HepG2 (cell line): ENCODE results near the gene PANX1. TPM values are rescaled to one million over a fixed set of nuclear protein-coding genes. Genes with fewer than 3 reads are reported as not detected.

Experiments
- ATAC-seq: fragments of 200-7000 bp; cut with Tn5 transposase; 3 replicates; pipeline ENCODE4 v1.9.1; 2020; ENCODE audit warnings: mild to moderate bottlenecking, moderate library complexity
- BruUV-seq: library from RNA; stranded (reverse); fragments of 400-500 nt; replicated peaks from 2 replicates; lab custom pipeline; 2021; lab: Mats Ljungman, UMichigan
- CTCF ChIA-PET: fragments of 300-600 bp; formaldehyde crosslinking; extraction: SDS; loops from one replicate; lab custom pipeline; 2021; ENCODE audit warnings: low total read pairs, inconsistent platforms, low intra/inter-chr PET ratio; lab: Yijun Ruan, JAX
- POLR2A ChIA-PET: fragments of 350-600 bp; sonication (Branson Sonifier 250); formaldehyde crosslinking; loops from one replicate; lab custom pipeline; 2020; ENCODE audit warnings: antibody characterized with exemption, inconsistent platforms; lab: Yijun Ruan, JAX
- DNase-seq: peaks from one replicate; pipeline ENCODE4 v3.0.0-alpha.2; 2015; ENCODE audit warnings: low spot score
- FAIRE-seq: peaks from 3 replicates; lab custom pipeline; 2011; peaks lifted over from hg19 to GRCh38; lab: Jason Lieb, UNC
- H2AFZ ChIP-seq: one replicate; pipeline ENCODE4 v1.6.1; 2011; ENCODE audit warnings: low read length, inconsistent platforms
- H3K27ac ChIP-seq: fragments of 300-600 bp; 3 replicates; pipeline ENCODE4 v1.8.0; 2011; ENCODE audit warnings: mixed run types, mild to moderate bottlenecking, mixed read lengths, low read length, inconsistent platforms; ENCODE audit not compliant: insufficient read depth; ENCODE audit errors: extremely low read length
- H3K27me3 ChIP-seq, 2 experiments: fragments of 200-600 bp in 1 of 2; 2 replicates in 1 of 2; 3 replicates in 1 of 2; pipeline versions ENCODE4 v1.6.0 to v1.8.0; 2011; ENCODE audit warnings: low read length in 2 of 2, mild to moderate bottlenecking in 2 of 2, moderate library complexity in 2 of 2, inconsistent platforms in 1 of 2; ENCODE audit not compliant: insufficient read depth in 2 of 2, control insufficient read depth in 1 of 2
- H3K36me3 ChIP-seq, 2 experiments: fragments of 200-600 bp in 1 of 2; replicated peaks in 1 of 2; 2 replicates in 1 of 2; 3 replicates in 1 of 2; pipeline versions ENCODE4 v1.5.1 to v1.8.0; 2011; ENCODE audit warnings: low read length in 2 of 2, inconsistent platforms in 1 of 2; ENCODE audit not compliant: insufficient read depth in 2 of 2, control insufficient read depth in 1 of 2
- H3K4me1 ChIP-seq: 2 replicates; pipeline ENCODE4 v1.5.1; 2012; ENCODE audit warnings: low read length, inconsistent platforms; ENCODE audit not compliant: insufficient read depth
- H3K4me2 ChIP-seq: 2 replicates; pipeline ENCODE4 v1.6.0; 2011; ENCODE audit warnings: low read depth, low read length, inconsistent platforms
- H3K4me3 ChIP-seq, 3 experiments: fragments of 200-600 bp in 1 of 3; sonication (generic), shearing (Covaris generic) in 1 of 3; replicated peaks in 1 of 3; 2 replicates each; pipeline ENCODE4 v1.5.1; 2011 to 2016; ENCODE audit warnings: low read length in 3 of 3, inconsistent platforms in 2 of 3, low read depth in 2 of 3, mild to moderate bottlenecking in 2 of 3, control low read depth in 1 of 3, mixed read lengths in 1 of 3; ENCODE audit not compliant: insufficient read depth in 1 of 3
- H3K79me2 ChIP-seq: one replicate; pipeline ENCODE4 v1.6.1; 2011; ENCODE audit warnings: low read length, inconsistent platforms; ENCODE audit not compliant: insufficient read depth
- H3K9ac ChIP-seq: 2 replicates; pipeline ENCODE4 v1.6.0; 2011; ENCODE audit warnings: mild to moderate bottlenecking, low read depth, low read length, inconsistent platforms; ENCODE audit not compliant: insufficient read depth
- H3K9me3 ChIP-seq: 2 replicates; pipeline ENCODE4 v1.5.1; 2012; ENCODE audit warnings: mild to moderate bottlenecking, low read length
- H4K20me1 ChIP-seq: 2 replicates; pipeline ENCODE4 v1.6.0; 2011; ENCODE audit warnings: inconsistent platforms, mild to moderate bottlenecking, low read length, moderate library complexity; ENCODE audit not compliant: insufficient read depth
- ATF7 ChIP-seq, 2 experiments: fragments of 450-650 bp in 1 of 2; sonication (generic) in 1 of 2; formaldehyde crosslinking in 1 of 2; IDR thresholded peaks; 2 replicates each; pipeline versions ENCODE4 v1.4.0 to v1.6.1; 2016 to 2020; ENCODE audit warnings: antibody characterized with exemption in 1 of 2, mild to moderate bottlenecking in 1 of 2, missing genetic modification reagents in 1 of 2
- CHCHD3 ChIP-seq: sonication (generic); formaldehyde crosslinking; IDR thresholded peaks from 2 replicates; pipeline ENCODE4 v1.8.0; 2022; ENCODE audit warnings: mild to moderate bottlenecking, missing genetic modification reagents, moderate library complexity
- ZNF121 ChIP-seq: sonication (generic); formaldehyde crosslinking; IDR thresholded peaks from 2 replicates; pipeline ENCODE4 v1.5.0; 2020; ENCODE audit warnings: mild to moderate bottlenecking, missing genetic modification reagents
- ZNF337 ChIP-seq: sonication (generic); formaldehyde crosslinking; IDR thresholded peaks from 2 replicates; pipeline ENCODE4 v1.5.1; 2020; ENCODE audit warnings: missing genetic modification reagents, low read depth, mild to moderate bottlenecking, borderline replicate concordance
- ZNF629 ChIP-seq: sonication (generic); formaldehyde crosslinking; conservative IDR thresholded peaks from 2 replicates; pipeline ENCODE4 v1.5.0; 2020; ENCODE audit warnings: missing genetic modification reagents
- WGBS: methylation state at CpG from one replicate; pipeline ENCODE4 v1.1.6; 2017; ENCODE audit warnings: low lambda C conversion rate; 5-methylcytosine and 5-hydroxymethylcytosine counted together
- in situ Hi-C: cut with HindIII; loops from 2 replicates; pipeline ENCODE4 v1.10.0; 2017; ENCODE audit warnings: low pct_unique_long_range_greater_than_20kb; ENCODE audit not compliant: extremely low pct_ligation_motif_present
- intact Hi-C: fragments of 100-400 bp; cut with micrococcal nuclease; formaldehyde crosslinking; loops from one replicate; pipeline ENCODE4 v1.10.0; 2022; ENCODE audit not compliant: unreplicated experiment
- polyA plus RNA-seq, 8 experiments: library from polyadenylated mRNA; depleted of rRNA in 3 of 8; stranded (reverse) in 7 of 8; unstranded in 1 of 8; fragments of >200 nt; fragmentation: Illumina TruSeq in 4 of 8; extraction: Trizol in 4 of 8; gene quantifications; 2 replicates each; pipeline versions ENCODE4 v1.2.1 to v1.2.3, GENCODE V29; 2011 to 2016; ENCODE audit warnings: low read depth in 4 of 8, missing spikeins in 1 of 8, mixed read lengths in 1 of 8; ENCODE audit not compliant: insufficient read depth in 1 of 8
- total RNA-seq, 5 experiments: library from RNA; depleted of rRNA; stranded (reverse); fragments of >200 nt; fragmentation: Illumina TruSeq; extraction: Trizol; gene quantifications; 2 replicates each; pipeline ENCODE4 v1.2.3, GENCODE V29; 2016; ENCODE audit warnings: low read depth in 1 of 5
- TF ChIP-seq, protein P1 (sequence below): sonication (generic); formaldehyde crosslinking; IDR thresholded peaks from 2 replicates; pipeline ENCODE4 v1.5.1; 2020; ENCODE audit warnings: missing genetic modification reagents, mild to moderate bottlenecking, borderline replicate concordance

The PANX1 gene
- total and polyA plus RNA-seq, 2 of the 13 experiments (the other 11 are each of a cell fraction or from before 2014, with no cell fraction given), result 8.3 to 24.8 TPM

DNA sequence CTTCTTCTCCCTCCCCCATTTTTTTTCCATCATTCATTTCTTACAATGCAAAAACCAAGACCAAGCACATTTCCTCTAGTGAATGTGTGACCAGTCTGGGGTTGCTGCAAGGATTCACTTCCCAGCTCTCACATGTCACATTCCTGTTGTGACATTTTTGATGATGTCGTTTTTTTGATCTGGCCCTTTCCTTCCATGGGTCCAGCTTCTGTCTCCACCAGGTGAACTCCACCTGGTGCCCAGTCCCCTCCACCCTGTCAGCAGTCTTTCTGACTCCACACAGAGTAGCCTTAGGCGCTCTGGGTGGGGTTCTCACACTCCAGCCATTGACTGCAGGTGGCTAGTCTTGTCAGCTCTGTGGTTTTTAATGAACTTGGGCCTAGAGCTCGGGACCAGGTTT, 15.6 kb downstream of the PANX1 start:
- DNase-seq (no peak), FAIRE-seq (no peak), ATAC-seq (peak; percentile 51)
- ChIA-PET POLR2A (interaction anchor here (3.1 kb wide), 1 partner anchor 15 kb away, joined by 10 read pairs; the partner anchor contains the start of gene PANX1), CTCF (no interaction called here)
- no peaks in the 10 kb centered on the region for H3K9me3 ChIP-seq
- H3K27ac ChIP-seq, result no peak overlapping the region
- peaks cover 16% of the 10 kb centered on the region for H4K20me1 ChIP-seq
- H3K4me1 ChIP-seq, result peaks cover 77% of the 10 kb centered on the region
- BruUV-seq, result no TSS peak
- no peaks in the 10 kb centered on the region; a peak in 2 of 5 replicates for H3K36me3 ChIP-seq
- H3K79me2 ChIP-seq, result peaks cover 64% of the 10 kb centered on the region
- intact Hi-C loops (no loop called here), in situ Hi-C loops (no loop called here)
- TF ChIP-seq ZNF121, result no peak
- no peak for TF ChIP-seq CHCHD3 (CRISPR knock-in tag)
- peak; percentile 60; the same call in 1 of the 2 replicates for TF ChIP-seq ATF7 (IDR thresholded peaks at IDR 0.05)
- no peak for TF ChIP-seq ATF7 (CRISPR knock-in tag; IDR thresholded peaks at IDR 0.05)
- WGBS, result 90% methylated on average over 2 of the region's 3 CpGs
- H3K4me2 ChIP-seq, result no peak overlapping the region
- no peak overlapping the region for H2AFZ ChIP-seq
- no peak overlapping the region for H3K4me3 ChIP-seq
- H3K27me3 ChIP-seq, result no peaks in the 10 kb centered on the region
- no peak overlapping the region for H3K9ac ChIP-seq

DNA sequence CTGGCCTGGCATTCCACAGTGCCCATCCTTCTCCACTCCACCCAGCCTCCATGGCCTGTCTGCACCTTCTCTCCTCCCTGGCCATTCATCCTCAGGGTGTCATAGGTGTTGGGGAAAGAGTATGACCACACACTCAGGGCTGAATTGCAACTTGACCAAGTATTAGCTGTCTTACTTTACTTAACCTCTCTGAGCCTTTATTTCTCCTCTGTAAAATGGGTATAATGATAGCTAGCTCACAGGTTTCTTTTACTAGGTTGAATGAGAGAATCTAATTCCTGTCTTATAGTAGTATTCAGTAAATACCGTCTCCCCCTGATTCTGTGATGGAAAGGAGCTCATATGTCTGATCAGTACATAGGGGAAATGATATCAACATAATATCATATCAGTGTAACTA, 16.0 kb downstream of the PANX1 start:
- Histone ChIP-seq H4K20me1 (peaks cover 16% of the 10 kb centered on the region), H3K4me3 (no peak overlapping the region), H2AFZ (no peak overlapping the region), H3K27me3 (no peaks in the 10 kb centered on the region), H3K9me3 (no peaks in the 10 kb centered on the region), H3K79me2 (peaks cover 69% of the 10 kb centered on the region), H3K4me1 (peaks cover 80% of the 10 kb centered on the region), H3K27ac (no peak overlapping the region), H3K4me2 (no peak overlapping the region), H3K9ac (no peak overlapping the region), H3K36me3 (no peaks in the 10 kb centered on the region; a peak in 2 of 5 replicates)
- intact Hi-C loops, result no loop called here
- no TSS peak for BruUV-seq
- ChIA-PET POLR2A (no interaction called here), CTCF (no interaction called here)
- TF ChIP-seq, protein P1, sequence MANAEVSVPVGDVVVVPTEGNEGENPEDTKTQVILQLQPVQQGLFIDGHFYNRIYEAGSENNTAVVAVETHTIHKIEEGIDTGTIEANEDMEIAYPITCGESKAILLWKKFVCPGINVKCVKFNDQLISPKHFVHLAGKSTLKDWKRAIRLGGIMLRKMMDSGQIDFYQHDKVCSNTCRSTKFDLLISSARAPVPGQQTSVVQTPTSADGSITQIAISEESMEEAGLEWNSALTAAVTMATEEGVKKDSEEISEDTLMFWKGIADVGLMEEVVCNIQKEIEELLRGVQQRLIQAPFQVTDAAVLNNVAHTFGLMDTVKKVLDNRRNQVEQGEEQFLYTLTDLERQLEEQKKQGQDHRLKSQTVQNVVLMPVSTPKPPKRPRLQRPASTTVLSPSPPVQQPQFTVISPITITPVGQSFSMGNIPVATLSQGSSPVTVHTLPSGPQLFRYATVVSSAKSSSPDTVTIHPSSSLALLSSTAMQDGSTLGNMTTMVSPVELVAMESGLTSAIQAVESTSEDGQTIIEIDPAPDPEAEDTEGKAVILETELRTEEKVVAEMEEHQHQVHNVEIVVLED (CRISPR knock-in tag), result no peak
- TF ChIP-seq ZNF629 (CRISPR knock-in tag), result peak; percentile 80
- TF ChIP-seq ZNF337 (CRISPR knock-in tag), result no peak
- ATAC-seq (no peak), DNase-seq (no peak), FAIRE-seq (no peak)
- in situ Hi-C loops, result no loop called here
- 89% methylated on average over 1 of the region's 1 CpG for WGBS
